ENCODE measurements around the gene SOX6.

DNA sequence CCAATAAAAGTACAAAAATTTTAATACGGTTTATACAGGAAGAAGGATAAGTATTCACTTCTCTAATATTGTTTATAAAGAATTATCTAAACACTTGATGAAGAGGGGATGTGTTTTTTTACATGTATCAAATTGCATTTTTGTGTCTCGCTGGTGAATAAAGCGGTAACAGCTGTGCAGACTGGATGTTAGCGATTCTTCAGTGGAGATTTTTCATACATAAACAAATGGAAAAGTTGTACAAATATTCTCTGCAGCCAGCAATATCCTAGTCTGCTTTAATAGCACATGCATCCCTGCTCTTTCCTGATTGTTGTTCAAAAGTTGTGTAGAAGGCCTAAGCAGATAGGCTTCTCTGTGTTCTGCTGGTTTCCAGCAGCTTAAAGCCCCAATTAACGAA lies 369.3 kb downstream of the SOX6 start:
- TF ChIP-seq, protein P1, sequence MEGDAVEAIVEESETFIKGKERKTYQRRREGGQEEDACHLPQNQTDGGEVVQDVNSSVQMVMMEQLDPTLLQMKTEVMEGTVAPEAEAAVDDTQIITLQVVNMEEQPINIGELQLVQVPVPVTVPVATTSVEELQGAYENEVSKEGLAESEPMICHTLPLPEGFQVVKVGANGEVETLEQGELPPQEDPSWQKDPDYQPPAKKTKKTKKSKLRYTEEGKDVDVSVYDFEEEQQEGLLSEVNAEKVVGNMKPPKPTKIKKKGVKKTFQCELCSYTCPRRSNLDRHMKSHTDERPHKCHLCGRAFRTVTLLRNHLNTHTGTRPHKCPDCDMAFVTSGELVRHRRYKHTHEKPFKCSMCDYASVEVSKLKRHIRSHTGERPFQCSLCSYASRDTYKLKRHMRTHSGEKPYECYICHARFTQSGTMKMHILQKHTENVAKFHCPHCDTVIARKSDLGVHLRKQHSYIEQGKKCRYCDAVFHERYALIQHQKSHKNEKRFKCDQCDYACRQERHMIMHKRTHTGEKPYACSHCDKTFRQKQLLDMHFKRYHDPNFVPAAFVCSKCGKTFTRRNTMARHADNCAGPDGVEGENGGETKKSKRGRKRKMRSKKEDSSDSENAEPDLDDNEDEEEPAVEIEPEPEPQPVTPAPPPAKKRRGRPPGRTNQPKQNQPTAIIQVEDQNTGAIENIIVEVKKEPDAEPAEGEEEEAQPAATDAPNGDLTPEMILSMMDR (IDR thresholded peaks at IDR 0.05), result no peak
- TF ChIP-seq EZH2 (IDR thresholded peaks at IDR 0.05) (no peak), EZH2phosphoT487 (IDR thresholded peaks at IDR 0.05) (no peak)
